Brain microvascular endothelial cell (primary cell): ENCODE measurements around the gene HES7.

Source experiments
- DNase-seq: peaks from one replicate; pipeline ENCODE4 v3.0.0-alpha.2; 2020
- H3K27ac ChIP-seq: fragments of 250-450 bp; sonication (Bioruptor Pico); 2 replicates; pipeline ENCODE4 v1.5.1; 2020; ENCODE audit warnings: mild to moderate bottlenecking, moderate library complexity
- H3K27me3 ChIP-seq: fragments of 250-450 bp; sonication (Bioruptor Pico); replicated peaks from 2 replicates; pipeline ENCODE4 v1.5.1; 2020; ENCODE audit warnings: mild to moderate bottlenecking
- H3K36me3 ChIP-seq: fragments of 250-450 bp; sonication (Bioruptor Pico); replicated peaks from 2 replicates; pipeline ENCODE4 v1.5.1; 2020; ENCODE audit warnings: mild to moderate bottlenecking
- H3K4me3 ChIP-seq: 2 replicates; pipeline ENCODE4 v1.5.1; 2011; ENCODE audit warnings: low read depth, mild to moderate bottlenecking, control low read depth, low read length, moderate library complexity
- CTCF ChIP-seq: IDR thresholded peaks from 2 replicates; pipeline ENCODE4 v1.5.1; 2011; ENCODE audit warnings: low read depth, mild to moderate bottlenecking, moderate library complexity, low read length, control low read depth, inconsistent platforms; ENCODE audit errors: missing control alignments
- in situ Hi-C: cut with HindIII; loops from 2 replicates; pipeline ENCODE4 v1.10.0; 2017; ENCODE audit warnings: low sequenced_read_pairs, low pct_ligation_motif_present

Gene HES7

GRCh38 chr17:8131844-8132441, 8.0 kb upstream of the HES7 start:
- DNase-seq: no peak
- Histone ChIP-seq H3K4me3 (no peak overlapping the region), H3K27me3 (no peaks in the 10 kb centered on the region), H3K27ac (no peak overlapping the region), H3K36me3 (no peaks in the 10 kb centered on the region)
- in situ Hi-C loops: no loop called here
- no peak for TF ChIP-seq CTCF

- in situ Hi-C loops: no loop called here
- TF ChIP-seq CTCF: no peak
- DNase-seq: no peak
- Histone ChIP-seq H3K27ac (no peak overlapping the region), H3K4me3 (no peak overlapping the region), H3K36me3 (no peaks in the 10 kb centered on the region), H3K27me3 (no peaks in the 10 kb centered on the region)
These were observed 4.3 kb upstream of the HES7 start for GRCh38 chr17:8128125-8128784.

GRCh38 chr17:8126491-8127066, 2.7 kb upstream of the HES7 start:
- TF ChIP-seq CTCF: no peak
- H3K4me3 ChIP-seq: peak overlapping the region; percentile 69
- H3K27ac ChIP-seq: no peak overlapping the region
- in situ Hi-C loops: no loop called here
- no peaks in the 10 kb centered on the region for H3K27me3 ChIP-seq
- no peak for DNase-seq
- H3K36me3 ChIP-seq: no peaks in the 10 kb centered on the region

- DNase-seq: no peak
- no peak overlapping the region for H3K27ac ChIP-seq
- H3K27me3 ChIP-seq: no peaks in the 10 kb centered on the region
- H3K4me3 ChIP-seq: peak overlapping the region; percentile 69
- no peak for TF ChIP-seq CTCF
- in situ Hi-C loops: no loop called here
- H3K36me3 ChIP-seq: no peaks in the 10 kb centered on the region
These were observed 2.1 kb upstream of the HES7 start for GRCh38 chr17:8125947-8126490.

GRCh38 chr17:8125154-8125946, 1.4 kb upstream of the HES7 start:
- H3K4me3 ChIP-seq: peak overlapping the region; percentile 69
- H3K27ac ChIP-seq: no peak overlapping the region

More at GRCh38 chr17:8125154-8125946, 1.4 kb upstream of the HES7 start:
- no peak for TF ChIP-seq CTCF
- Histone ChIP-seq H3K27me3 (no peaks in the 10 kb centered on the region), H3K36me3 (no peaks in the 10 kb centered on the region)
- DNase-seq: peak; percentile 75
- in situ Hi-C loops: no loop called here
